GDM1 (cell line): Measurements from ENCODE around the gene NPR2.

ENCODE experiments used
- DNase-seq: peaks from one replicate; lab custom pipeline; 2025; lab: John Stamatoyannopoulos, UW

Gene NPR2

DNA sequence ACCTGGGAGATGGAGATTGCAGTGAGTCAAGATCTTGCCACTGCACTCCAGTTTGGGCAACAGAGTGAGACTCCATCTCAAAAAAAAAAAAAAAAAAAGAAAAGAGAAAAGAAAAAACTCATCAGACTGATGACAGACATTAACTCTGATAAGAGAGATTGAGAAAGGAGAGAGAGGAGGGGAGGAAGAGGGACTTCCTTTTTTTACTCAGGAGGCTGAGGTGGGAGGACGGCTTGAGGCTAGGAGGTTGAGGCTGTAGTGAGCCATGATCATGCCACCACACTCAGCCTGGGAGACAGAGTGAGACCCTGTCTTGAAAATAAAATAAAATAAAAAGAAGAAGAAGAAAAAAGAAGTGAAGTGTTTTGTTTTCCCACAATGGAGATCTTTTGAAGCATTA is 27.6 kb upstream of the NPR2 start:
- no peak for DNase-seq

DNA sequence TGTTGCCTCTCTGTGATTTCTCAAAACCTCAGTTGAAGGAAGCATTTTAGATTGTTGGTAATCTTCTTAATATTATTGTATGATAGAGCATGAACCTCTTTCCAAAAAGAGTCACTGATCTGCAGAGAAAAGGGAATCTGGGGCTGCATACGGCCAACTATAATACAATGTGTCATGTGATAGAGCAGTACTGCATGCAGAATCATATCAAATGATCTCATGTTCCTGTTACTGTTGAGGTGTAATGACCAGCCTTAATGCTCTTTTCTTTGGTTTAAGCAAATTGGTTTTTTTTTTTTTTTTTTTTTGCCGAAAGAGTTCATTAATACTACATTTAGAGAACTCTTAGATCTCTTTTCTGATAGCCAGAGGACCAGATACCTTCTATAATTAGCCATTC is 24.4 kb upstream of the NPR2 start:
- DNase-seq = no peak

DNA sequence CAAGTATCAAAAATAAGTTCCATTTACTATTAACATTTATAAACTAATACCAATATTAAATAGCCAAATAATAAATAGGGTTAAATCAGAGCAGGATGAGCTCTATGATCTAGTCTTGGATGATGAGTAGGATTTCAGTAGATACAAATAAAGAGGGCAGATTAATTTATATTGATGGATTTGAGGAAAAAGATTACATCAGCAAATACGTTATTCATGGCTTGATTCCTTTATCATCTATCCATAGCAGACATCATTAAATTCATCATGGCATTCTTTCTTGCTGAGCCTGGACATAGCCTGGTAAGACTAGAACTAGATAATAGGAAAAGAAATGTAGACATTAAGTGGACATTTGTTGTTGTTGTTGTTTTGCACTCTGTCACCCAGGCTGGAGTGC is 23.9 kb upstream of the NPR2 start:
- no peak for DNase-seq

DNA sequence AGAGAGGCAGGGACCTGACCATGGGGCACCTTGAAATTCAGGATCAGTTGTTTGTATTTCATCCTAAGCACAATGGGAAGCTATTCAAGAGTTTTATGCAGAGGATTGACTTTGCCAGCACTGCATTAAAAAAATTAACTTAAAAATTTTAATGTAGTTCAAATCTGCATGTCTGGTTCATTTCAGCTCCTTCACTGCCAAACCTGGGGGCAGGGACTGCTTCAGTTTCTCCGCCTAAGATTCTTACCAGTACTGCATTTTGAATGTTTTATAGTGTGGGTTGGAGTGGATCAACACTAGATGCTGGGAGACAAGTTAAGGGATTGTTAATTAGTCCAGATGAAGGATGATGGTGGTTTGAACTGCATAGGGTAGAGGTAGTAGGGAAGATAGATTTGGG is 21.6 kb upstream of the NPR2 start:
- DNase-seq = no peak

DNA sequence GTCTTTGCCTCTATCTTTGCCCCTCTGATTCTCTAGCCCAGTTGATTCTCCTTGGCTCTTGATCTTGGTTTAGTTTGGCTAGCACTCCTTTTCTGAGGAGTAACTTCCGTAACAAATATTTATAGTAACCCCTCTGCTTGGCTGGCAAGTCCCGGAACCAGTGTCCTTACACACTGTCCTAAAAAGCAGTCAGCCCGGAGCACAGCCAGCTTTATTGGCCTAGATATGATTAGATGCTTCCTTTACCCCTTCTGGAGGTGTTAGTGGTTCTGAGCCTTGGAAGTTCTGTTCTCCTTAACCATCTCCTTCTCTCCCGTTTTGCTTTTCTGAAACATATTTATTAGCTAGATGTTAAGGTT is 20.3 kb upstream of the NPR2 start:
- no peak for DNase-seq

DNA sequence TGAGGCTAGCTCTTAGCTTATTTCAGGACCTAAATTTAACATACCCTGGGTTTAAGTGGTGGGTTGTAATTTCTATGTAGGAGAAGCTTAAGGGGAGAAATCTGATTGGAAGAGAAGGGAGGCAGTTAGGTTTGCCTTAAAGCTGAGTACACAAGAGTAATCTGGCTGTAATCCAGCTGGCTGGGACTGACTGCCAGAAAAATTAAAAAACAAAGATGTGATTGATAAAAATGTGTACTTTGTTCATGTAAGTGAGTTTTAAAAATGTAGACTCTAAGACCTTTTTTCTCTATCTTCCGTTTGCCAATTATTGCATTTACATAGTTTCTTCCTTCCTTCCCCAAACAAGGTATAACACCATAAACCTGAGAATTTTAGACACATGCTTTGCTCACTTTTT is 19.9 kb upstream of the NPR2 start:
- no peak for DNase-seq

DNA sequence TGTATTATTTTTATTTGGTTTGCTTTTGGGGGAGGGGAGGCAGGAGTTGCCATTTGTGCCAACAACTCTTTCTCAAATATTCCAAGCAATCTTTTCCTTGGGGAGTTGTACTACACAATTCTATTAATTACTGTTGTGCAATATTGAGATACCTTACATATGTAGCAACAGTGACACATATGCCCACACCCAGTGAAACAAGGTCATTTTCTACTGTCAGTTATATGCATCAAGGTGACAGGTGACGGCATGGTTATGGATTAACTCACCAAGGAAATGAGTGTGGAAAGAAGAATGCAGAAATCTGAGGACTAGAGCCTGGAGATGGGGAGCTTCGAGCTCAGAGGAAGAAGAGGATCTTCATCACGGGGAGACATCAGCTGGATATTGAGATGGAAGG is 19.4 kb upstream of the NPR2 start:
- no peak for DNase-seq

DNA sequence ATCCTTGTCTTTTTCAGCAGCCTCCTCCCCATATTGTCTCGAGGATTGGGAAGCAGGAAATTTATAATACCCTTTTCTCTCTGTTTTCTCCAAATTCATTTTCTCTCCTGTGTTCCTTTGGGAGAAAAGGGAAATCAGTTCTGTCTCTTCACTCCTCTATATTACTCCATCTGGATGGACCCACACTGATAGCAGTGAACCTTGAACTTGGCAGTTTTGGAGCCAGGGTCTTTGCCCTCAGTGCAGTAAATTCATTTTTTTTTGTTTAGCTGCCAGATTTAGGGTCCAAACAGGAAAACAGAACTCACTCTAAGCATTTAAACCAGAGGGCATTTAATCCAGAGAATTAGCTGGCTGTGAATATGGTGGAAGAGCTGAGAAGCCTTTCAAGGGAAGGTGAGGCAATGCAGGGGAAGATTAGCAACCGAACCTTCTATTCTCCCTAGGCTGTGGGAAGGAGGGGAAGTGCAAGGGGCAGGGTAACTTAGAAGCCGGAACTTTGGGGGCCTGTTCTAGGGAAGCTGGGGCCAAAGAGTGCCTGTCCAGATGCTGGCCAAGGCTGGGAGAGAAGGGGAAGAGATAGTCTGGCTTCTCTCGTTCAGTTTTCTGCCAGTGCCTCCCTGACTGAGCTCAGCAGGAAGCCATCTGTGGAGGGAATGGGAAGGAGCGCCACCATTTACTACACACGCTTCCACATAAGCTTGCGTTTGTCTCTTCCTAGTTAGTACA is 16.3 kb upstream of the NPR2 start:
- DNase-seq = peak; percentile 70

DNA sequence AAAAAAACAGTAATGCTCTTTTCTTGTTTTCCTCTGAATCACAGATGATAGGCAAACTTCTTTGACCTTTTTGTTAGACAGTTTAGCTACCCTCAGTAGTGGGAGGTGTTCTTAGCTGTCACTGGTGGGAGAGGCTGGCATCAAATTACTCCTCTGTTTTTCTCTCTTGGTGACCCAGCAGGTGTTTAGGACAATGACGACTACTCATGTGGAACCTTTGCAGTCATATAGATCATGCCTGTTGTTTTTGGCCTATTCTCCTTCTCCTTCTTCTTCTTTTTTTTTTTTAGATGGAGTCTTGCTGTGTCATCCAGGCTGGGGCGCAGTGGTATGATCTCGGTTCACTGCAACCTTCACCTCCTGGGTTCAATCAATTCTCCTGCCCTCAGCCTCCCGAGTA is 15.4 kb upstream of the NPR2 start:
- no peak for DNase-seq

DNA sequence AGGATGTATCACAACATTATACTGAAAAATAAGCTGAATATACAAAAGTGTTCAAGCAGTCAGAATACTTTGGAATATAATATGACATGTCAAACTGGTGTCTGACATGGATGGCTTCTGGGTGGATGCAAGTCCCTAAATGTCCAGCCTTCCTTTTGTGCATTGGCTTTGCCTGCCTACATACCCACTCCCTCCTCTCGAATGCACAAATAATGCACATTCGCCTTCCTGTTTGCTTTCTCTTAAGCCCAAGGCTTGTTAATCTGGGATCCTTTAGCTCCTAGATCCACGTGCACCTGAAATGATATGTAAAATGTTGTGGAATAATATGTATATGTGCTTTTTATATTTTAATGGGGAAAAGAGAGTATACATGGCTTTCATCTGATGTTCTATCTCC is 12.9 kb upstream of the NPR2 start:
- DNase-seq = no peak

DNA sequence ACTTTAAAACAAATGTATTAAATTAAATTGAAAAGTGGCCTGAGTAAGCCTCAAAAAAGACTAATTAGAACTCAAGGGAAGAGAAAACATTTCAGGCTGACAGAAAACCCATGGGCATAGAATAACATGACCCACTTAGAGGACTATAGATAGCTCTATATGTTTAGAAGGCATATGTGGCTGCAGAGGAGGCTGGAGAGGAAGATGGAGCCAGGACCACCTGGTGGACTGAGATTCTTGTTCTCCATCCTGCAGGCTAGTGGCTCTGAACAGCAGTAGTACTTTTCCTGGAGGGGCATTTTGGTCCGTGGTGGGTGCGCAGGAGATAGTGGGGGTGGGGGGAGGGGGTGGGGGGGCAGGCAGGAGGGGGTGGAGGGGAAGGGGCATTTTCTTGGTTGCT is 10.3 kb upstream of the NPR2 start:
- DNase-seq = no peak

DNA sequence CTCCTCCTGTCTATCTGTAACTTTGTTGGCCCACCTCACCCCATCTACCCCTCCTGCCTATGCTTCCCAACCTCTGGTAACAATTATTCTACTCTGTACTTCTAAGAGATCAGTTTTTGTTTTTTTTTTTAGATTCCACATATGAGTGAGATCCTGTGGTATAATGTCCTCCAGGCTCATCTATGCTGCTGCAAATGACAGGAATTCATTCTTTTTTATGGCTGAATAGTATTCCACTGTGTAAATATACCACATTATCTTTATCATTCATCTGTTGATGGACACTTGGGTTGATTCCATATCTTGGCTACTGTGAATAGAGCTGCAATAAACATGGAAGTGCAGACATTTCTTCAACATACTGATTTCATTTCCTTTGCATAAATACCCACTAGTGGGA is 8.0 kb upstream of the NPR2 start:
- no peak for DNase-seq

DNA sequence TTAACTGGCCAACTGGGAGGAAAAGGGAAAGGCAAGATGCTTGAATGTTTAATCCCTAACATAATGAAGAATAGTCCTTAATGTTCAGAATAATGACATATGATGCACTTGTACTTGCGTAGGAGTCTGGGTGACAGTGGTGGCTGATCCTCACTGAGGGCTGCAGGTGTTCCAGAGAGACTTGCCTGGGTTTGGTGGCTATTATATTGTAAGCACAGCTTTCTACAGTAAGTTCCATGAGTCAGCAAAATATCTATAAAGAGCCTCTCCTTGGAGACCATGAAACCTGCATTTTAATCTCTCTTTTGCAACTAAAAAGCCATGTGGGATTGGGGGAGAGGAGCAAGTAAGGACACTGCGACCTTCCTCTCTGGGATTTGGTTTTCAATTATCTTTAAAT is 1.9 kb upstream of the NPR2 start:
- no peak for DNase-seq

DNA sequence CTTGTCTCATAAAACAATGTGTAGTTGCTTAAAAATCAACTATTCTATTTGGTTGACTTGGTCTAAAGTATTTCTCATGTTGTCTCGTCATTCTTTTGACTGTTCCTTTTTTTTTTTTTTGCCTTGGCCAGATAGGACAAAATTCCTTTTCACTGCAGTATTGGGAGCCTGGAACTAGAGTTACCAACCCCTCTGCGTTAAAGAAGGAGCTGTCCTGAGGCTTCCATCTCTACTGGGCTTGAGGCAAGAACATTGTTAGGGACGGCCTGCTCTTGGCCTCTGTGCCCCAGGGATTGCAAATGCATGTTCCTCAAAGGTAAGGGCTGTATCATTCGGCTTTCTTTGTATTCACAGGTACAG is 1.4 kb upstream of the NPR2 start:
- DNase-seq = no peak

DNA sequence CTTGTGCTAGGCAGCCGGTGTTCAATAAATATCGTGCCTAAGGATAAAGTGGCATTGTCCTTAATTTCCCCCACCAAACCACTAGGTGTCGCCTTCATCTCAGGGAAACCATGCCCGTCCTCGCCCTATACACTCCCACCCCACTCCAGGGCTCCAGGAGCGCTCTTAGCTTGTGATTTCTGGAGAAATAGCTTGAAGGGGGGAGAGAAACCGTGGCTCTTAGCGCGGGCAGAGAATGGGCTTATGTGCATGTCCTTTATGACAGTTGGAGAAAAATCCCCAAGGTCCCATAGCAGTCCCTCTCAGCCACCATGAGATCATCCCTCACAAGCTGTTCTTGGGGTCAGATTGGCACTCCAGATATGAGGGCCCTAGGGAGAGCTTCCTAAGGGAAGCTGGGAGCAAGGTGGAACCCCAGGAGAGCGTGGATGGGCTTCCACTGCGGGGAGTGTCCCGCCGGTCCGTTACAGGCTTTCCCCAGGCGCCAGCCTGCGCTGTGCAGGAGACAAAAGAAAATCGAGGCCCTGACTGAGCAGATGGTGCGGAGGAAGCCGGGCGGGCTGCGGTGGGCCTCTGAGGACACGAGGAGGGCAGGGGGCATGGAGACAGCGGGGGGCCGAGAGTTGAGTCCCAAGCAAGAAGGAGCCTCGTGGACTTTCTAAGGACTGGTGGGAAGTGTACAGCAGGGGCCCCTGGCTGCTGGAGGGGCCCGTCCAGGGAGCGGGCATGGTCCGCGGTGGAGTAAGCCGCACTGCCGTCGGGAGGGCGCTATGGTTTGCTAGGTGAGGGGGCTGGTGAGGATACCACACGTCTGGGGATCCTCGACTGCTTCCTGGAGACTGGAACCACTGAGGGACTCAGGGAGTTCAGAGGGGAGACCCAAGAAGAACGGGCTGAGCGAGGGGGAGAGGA is 750 bp upstream of the NPR2 start:
- DNase-seq = peak; percentile 25

DNA sequence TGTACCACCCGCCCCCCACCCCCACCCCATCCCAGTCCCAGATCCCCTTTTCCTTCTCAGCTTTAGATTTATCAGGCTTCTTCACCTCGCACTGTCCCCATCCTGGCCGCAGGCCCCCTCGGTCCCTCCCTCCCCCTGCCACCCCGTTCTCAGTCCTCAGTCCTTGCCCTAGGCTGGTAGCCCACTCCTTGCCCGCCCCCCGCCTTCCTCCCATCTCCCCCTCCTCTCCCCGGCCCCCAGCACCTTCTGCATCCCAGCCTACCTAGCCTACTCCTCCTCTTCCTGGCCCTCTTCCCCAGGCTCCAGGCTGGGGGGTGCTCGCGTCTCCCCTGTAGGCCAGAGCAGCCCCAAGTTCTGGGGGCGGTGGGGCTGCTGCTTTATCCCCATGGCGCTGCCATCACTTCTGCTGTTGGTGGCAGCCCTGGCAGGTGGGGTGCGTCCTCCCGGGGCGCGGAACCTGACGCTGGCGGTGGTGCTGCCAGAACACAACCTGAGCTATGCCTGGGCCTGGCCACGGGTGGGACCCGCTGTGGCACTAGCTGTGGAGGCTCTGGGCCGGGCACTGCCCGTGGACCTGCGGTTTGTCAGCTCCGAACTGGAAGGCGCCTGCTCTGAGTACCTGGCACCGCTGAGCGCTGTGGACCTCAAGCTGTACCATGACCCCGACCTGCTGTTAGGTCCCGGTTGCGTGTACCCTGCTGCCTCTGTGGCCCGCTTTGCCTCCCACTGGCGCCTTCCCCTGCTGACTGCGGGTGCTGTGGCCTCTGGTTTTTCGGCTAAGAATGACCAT is 828 bp downstream of the NPR2 start:
- no peak for DNase-seq

DNA sequence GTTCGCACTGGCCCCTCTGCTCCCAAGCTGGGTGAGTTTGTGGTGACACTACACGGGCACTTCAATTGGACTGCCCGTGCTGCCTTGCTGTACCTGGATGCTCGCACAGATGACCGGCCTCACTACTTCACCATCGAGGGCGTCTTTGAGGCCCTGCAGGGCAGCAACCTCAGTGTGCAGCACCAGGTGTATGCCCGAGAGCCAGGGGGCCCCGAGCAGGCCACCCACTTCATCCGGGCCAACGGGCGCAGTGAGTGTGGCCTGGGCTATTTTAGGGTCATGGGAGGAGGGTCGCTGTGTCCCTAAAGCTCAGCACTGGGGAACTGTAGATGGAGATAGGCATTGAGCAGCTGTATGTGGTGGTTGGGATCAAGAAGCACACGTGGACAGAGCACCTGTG is 1.4 kb downstream of the NPR2 start:
- no peak for DNase-seq

DNA sequence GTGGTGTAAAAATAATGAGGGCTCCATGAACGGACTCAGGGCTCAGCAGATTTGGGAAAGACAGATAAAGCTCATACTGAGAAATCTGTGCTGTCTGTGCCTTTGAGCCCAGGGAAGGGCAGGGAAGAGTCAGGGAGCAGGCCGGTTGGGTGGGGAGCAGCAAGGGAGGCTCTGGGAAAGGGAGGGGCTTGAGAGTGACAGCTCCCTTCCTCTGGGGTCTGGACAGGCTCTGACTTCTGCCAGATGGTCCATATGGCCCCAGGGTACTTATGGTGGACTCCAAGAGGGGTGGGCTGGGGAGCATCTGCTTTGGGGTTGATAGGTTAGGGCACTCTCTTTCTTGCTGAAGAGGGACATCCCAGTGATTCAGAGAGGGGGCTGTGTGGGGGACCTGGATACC is 2.1 kb downstream of the NPR2 start:
- no peak for DNase-seq

DNA sequence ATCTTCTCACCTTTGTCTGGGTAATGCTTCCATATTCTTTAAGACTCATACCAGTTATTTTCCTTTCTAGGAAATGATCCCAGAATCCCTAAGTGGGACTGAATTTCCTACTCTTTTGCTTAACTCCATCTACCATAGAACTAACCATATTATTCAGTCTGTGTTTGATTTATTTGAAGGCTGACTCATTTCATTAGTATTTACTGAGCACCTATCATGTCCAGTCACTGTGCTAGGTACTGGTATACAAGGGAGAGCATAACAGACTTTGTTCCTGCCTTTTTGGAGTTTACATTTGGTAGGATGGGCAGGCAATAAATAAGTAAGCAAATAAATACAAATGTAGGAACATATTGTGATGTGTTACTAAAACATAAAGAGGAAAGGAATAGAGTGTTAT is 4.3 kb downstream of the NPR2 start:
- no peak for DNase-seq

DNA sequence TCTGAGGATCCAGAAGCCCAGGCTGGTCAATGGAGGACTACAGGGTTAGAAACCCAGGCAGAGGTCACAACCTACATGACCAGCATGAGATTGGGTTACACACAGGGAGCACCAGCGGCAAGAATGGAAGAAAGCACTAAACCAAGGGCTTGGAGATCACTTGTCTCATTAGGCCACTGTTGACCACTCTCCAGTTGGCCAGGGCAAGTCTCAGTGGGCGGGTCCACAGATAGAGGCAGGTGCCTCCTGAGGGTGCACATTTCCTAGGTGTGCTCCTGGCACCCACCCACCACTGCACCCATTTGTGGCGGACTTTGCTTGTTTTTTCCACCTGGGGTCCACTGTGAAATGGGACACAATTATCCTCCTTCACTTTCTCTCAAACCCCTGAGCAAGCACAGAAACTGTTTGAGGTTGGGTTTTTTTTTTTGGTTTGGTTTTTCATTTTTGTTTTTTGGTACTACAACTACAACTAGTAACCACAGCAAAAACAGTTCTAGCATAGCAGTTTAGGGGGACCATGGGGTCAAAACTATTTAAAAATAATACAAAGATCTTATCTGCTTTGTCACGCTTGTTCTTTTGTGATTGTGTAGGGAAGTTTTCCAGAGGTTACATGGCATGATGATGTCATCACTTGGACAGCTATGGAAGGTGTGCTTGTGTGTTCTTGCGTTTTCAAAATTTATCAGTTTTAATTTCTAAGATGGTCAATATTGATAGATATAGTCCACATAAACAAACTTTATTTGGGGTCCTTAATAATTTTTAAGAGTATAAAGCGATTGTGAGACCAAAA is 6.1 kb downstream of the NPR2 start:
- no peak for DNase-seq

DNA sequence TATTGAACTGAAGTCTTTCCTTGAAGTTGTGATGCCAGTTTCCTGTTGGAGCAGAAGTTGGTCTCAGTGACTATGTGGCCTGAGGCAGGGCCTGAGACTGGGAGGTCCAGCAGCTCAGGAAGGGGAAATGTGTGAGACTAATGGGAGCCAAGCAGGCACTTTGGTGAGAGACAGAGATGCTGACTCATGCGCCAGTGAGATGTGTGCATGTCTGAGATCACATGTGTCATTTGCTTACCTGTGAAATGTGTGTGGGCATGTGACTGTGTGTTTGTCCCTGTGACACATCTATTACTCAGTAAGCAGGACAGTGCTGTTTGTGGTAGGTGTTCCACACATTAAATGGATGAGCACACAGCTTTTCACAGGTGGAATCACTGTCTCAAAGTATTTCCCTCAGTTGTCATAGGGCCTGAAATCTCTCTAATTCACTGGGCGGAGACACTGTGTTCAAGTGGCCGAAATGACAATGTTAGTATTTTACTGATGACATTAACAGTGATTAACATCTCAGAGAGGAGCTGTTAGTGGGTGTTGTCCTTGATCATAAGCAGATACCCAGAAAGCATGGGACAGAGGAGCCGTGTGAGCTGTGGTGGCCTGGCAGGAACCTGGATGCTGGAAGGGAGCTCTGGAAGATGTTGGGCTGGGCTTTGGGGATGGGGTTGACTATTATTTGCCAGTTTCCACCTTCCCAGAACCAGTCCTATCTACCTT is 7.4 kb downstream of the NPR2 start:
- DNase-seq = no peak

DNA sequence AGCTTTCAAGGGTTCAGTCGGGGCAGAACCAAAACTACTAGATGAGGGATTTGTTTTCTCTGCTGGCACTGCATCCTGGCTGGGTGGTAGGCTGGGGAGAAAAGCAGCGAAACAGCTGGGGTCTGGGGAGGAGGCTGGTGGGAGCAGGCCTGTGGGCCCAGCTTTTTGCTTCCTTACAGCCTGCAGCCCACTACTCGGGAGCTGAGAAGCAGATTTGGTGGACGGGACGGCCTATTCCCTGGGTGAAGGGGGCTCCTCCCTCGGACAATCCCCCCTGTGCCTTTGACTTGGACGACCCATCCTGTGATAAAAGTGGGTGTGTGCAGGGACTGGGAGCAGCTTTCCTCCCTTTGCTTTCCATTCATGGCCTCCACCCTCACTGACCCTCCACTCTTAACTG is 9.1 kb downstream of the NPR2 start:
- no peak for DNase-seq
